LNCAP (cell line): ENCODE measurements around the gene DDN.

Experiments used
- TF ChIP-seq, protein P1 (sequence below): fragments of 450-650 bp; IDR thresholded peaks from 2 replicates; pipeline ENCODE4 v1.5.1; 2017; ENCODE audit warnings: mild to moderate bottlenecking

Gene DDN

DNA sequence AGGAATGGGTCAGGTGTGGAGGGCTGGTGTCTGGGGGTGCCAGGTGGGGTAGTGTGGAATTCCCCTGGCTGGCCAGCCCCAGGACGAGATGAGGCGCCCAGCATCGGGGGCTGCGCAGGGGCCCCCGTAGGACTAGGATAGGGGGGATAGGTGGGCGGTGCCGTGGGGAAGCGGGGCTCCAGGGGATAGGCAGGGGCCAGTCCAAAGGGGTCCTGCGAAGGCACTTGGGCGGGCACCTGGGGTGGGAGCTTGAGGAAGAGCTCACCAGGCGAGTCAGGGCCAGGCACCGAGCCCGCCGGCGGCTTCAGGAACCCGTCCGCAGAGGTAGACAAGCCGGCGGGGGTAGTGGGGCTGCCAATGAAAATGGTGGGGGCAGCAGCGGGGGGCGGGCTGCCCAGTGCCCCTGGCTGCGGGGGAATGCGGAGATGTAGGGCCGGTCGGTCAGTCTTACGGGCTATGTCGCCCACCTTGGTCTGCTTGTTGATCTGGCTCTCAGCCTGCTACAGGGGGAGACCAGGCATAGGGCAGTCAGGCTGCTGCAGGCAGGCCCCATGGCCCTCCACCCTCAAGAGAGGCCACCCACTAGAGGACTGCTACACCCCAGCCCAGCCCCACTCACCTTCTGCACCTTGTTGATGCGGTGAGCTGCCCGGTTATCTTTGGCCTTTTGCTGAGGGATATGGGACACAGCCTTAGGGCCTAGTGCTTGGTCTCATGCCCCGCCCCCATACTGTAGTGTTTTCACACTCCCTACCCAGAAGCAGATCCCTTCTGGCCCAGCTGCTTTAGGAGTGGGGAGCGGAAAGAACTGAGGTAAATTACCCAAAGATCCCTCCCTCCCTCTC, 42.1 kb upstream of the DDN start:
- TF ChIP-seq, protein P1, sequence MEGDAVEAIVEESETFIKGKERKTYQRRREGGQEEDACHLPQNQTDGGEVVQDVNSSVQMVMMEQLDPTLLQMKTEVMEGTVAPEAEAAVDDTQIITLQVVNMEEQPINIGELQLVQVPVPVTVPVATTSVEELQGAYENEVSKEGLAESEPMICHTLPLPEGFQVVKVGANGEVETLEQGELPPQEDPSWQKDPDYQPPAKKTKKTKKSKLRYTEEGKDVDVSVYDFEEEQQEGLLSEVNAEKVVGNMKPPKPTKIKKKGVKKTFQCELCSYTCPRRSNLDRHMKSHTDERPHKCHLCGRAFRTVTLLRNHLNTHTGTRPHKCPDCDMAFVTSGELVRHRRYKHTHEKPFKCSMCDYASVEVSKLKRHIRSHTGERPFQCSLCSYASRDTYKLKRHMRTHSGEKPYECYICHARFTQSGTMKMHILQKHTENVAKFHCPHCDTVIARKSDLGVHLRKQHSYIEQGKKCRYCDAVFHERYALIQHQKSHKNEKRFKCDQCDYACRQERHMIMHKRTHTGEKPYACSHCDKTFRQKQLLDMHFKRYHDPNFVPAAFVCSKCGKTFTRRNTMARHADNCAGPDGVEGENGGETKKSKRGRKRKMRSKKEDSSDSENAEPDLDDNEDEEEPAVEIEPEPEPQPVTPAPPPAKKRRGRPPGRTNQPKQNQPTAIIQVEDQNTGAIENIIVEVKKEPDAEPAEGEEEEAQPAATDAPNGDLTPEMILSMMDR, result no peak

GRCh38 chr12:49040364-49040855, 41.2 kb upstream of the DDN start:
- TF ChIP-seq, protein P1, result no peak

- TF ChIP-seq, protein P1, result no peak
Observed at GRCh38 chr12:49039421-49040363, 40.5 kb upstream of the DDN start.

GRCh38 chr12:49038291-49038955, 39.2 kb upstream of the DDN start:
- TF ChIP-seq, protein P1, result no peak

GRCh38 chr12:49037947-49038237, 38.7 kb upstream of the DDN start:
- TF ChIP-seq, protein P1, result no peak

DNA sequence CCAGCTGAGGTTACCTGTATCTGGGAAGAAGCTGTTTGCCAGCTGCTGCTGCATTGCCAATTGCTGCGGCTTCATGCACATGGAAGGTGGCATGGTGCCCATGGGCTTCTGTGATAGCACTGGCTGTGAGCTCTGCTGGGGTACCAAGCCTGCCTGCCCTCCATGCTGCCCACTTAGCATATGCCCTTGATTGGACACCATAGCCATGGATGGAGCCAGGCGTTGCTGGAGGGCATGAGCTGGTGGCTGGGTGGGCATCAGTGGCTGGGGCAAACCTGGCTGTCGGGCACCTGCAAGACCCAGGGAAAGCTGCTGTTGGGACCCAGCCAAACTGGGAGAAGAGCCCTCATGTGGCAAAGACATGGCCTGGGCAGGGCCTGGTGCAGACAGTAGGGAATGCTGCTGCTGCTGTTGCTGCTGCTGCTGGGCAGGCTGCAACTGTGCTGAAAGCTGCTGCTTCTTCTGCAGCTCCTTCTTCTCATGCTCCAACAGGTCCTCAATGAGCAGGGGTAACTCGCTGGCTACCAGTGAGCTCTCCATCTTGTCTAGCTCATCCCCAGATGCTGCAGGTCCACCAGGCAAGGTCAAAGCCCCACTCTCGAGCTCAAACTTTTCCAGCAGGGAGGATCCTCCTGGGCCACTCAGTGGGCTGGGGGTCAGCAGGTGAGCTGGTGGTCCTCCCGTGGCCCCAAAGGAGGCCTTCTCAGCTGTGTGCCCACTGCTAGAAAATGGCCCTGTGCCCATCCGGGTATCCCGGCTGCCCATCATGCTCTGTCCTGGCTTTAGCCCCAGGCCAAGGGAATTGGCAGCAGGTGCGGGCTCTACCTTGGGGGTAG, 38.2 kb upstream of the DDN start:
- TF ChIP-seq, protein P1, result no peak
